ENCODE data around the gene ARHGEF39.

DNA sequence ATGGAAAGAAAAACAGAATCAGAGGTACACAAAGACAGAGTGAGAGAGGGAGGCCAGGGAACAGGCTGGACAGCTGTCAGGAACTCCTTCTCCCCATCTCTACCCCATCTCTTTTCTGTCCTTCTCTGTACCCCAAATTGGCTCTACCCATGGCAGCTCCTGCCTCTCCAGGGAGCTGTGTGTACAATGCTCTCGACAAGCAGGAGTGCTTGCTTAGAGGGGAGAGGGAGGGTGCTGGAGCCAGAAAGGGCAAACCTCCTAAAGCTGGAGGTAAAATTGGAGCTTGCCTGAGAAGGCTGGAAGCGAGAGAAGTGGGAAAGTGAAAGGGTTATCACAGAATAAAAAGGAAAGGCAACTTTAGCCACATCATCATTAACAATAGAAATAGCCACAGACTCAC, 18.3 kb upstream of the ARHGEF39 start:
- TF ChIP-seq, protein P1, sequence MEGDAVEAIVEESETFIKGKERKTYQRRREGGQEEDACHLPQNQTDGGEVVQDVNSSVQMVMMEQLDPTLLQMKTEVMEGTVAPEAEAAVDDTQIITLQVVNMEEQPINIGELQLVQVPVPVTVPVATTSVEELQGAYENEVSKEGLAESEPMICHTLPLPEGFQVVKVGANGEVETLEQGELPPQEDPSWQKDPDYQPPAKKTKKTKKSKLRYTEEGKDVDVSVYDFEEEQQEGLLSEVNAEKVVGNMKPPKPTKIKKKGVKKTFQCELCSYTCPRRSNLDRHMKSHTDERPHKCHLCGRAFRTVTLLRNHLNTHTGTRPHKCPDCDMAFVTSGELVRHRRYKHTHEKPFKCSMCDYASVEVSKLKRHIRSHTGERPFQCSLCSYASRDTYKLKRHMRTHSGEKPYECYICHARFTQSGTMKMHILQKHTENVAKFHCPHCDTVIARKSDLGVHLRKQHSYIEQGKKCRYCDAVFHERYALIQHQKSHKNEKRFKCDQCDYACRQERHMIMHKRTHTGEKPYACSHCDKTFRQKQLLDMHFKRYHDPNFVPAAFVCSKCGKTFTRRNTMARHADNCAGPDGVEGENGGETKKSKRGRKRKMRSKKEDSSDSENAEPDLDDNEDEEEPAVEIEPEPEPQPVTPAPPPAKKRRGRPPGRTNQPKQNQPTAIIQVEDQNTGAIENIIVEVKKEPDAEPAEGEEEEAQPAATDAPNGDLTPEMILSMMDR (IDR thresholded peaks at IDR 0.05) = no peak
- TF ChIP-seq POLR2A (IDR thresholded peaks at IDR 0.05) = no peak

All from esophagus squamous epithelium (tissue), 4 donors.